Stimulated activated effector memory CD8-positive, alpha-beta T cell treated with anti-CD3 and anti-CD28 coated beads, Interleukin-12 subunit alpha, Interleukin-12 subunit beta, amount 100 ng/mL, for 72 hours (primary cell): ENCODE measurements around the gene FNDC8.

ENCODE experiments used
- ATAC-seq: fragments of 150-1000 bp; cut with Tn5 transposase; 2 replicates; pipeline ENCODE4 v1.10.0; 2021
- DNase-seq, 2 donors: peaks; one replicate each; pipeline ENCODE4 v3.0.0; 2021 to 2022; ENCODE audit warnings: low spot score in 2 of 2
- H3K27ac Mint-ChIP-seq: one replicate; pipeline ENCODE4 v1.8.0; 2022; ENCODE audit warnings: mild to moderate bottlenecking, mixed read lengths
- H3K36me3 Mint-ChIP-seq: one replicate; pipeline ENCODE4 v1.8.0; 2022; ENCODE audit warnings: mild to moderate bottlenecking, mixed read lengths
- H3K4me1 Mint-ChIP-seq: one replicate; pipeline ENCODE4 v1.8.0; 2022; ENCODE audit warnings: mixed read lengths
- H3K4me3 Mint-ChIP-seq: one replicate; pipeline ENCODE4 v1.8.0; 2022; ENCODE audit warnings: mild to moderate bottlenecking, mixed read lengths
- H3K9me3 Mint-ChIP-seq: one replicate; pipeline ENCODE4 v1.8.0; 2022; ENCODE audit warnings: mixed read lengths

The FNDC8 gene

GRCh38 chr17:35117984-35118383 lies 3.4 kb upstream of the FNDC8 start:
- DNase-seq: no peak
- Mint-ChIP-seq H3K4me1 (peaks cover 50% of the 10 kb centered on the region), H3K9me3 (no peaks in the 10 kb centered on the region), H3K36me3 (peaks cover 21% of the 10 kb centered on the region), H3K4me3 (peak overlapping the region; percentile 82), H3K27ac (peak overlapping the region; percentile 90)
- peak; percentile 44 for ATAC-seq

GRCh38 chr17:35119370-35120165 lies 1.8 kb upstream of the FNDC8 start, which contains the start of gene RAD51D:
RAD51D (minus strand) TSS chr17:35119860; CDS start chr17:35119613, 247 bp downstream.
- peak; percentile 84 to 90 for DNase-seq
- Mint-ChIP-seq H3K36me3 (peaks cover 14% of the 10 kb centered on the region), H3K27ac (peak within 1 kb of the TSS; percentile 90), H3K4me1 (peaks cover 48% of the 10 kb centered on the region), H3K4me3 (peak within 1 kb of the TSS; percentile 82), H3K9me3 (no peaks in the 10 kb centered on the region)
- ATAC-seq: peak; percentile 93

GRCh38 chr17:35127751-35128514 lies 6.5 kb downstream of the FNDC8 start:
- Mint-ChIP-seq H3K36me3 (peaks cover 14% of the 10 kb centered on the region), H3K9me3 (no peaks in the 10 kb centered on the region), H3K4me3 (no peak overlapping the region), H3K27ac (no peak overlapping the region), H3K4me1 (no peaks in the 10 kb centered on the region)
- DNase-seq (no peak), ATAC-seq (no peak)

- peak overlapping the region; percentile 60 for H3K27ac Mint-ChIP-seq
- H3K36me3 Mint-ChIP-seq: peaks cover 29% of the 10 kb centered on the region
- DNase-seq (no peak), ATAC-seq (no peak)
- peaks cover 7% of the 10 kb centered on the region for H3K4me1 Mint-ChIP-seq
- H3K9me3 Mint-ChIP-seq: no peaks in the 10 kb centered on the region
- H3K4me3 Mint-ChIP-seq: no peak overlapping the region
These were observed 7.9 kb downstream of the FNDC8 start for GRCh38 chr17:35129154-35129972.

GRCh38 chr17:35129973-35130351 lies 8.5 kb downstream of the FNDC8 start:
- Mint-ChIP-seq H3K27ac (no peak overlapping the region), H3K4me1 (peaks cover 7% of the 10 kb centered on the region), H3K4me3 (no peak overlapping the region), H3K36me3 (peaks cover 35% of the 10 kb centered on the region), H3K9me3 (no peaks in the 10 kb centered on the region)
- no peak for ATAC-seq
- DNase-seq: no peak

- Mint-ChIP-seq H3K36me3 (peaks cover 39% of the 10 kb centered on the region), H3K27ac (peak overlapping the region; percentile 45), H3K4me3 (no peak overlapping the region), H3K4me1 (peaks cover 7% of the 10 kb centered on the region), H3K9me3 (no peaks in the 10 kb centered on the region)
- ATAC-seq (no peak), DNase-seq (no peak)
These were observed 9.0 kb downstream of the FNDC8 start for GRCh38 chr17:35130392-35130791.

GRCh38 chr17:35132099-35132498 lies 10.7 kb downstream of the FNDC8 start:
- peaks cover 7% of the 10 kb centered on the region for H3K4me1 Mint-ChIP-seq
- no peaks in the 10 kb centered on the region for H3K9me3 Mint-ChIP-seq
- no peak for DNase-seq
- peak overlapping the region; percentile 45 for H3K27ac Mint-ChIP-seq
- ATAC-seq: no peak
- H3K4me3 Mint-ChIP-seq: no peak overlapping the region
- peaks cover 56% of the 10 kb centered on the region for H3K36me3 Mint-ChIP-seq

- H3K36me3 Mint-ChIP-seq: peaks cover 65% of the 10 kb centered on the region
- no peaks in the 10 kb centered on the region for H3K9me3 Mint-ChIP-seq
- ATAC-seq: no peak
- no peak overlapping the region for H3K4me3 Mint-ChIP-seq
- peaks cover 7% of the 10 kb centered on the region for H3K4me1 Mint-ChIP-seq
- H3K27ac Mint-ChIP-seq: peak overlapping the region; percentile 45
- no peak for DNase-seq
These were observed 11.6 kb downstream of the FNDC8 start for GRCh38 chr17:35132816-35133550.

GRCh38 chr17:35135322-35135721 lies 13.9 kb downstream of the FNDC8 start:
- peaks cover 7% of the 10 kb centered on the region for H3K4me1 Mint-ChIP-seq
- H3K36me3 Mint-ChIP-seq: peaks cover 88% of the 10 kb centered on the region
- ATAC-seq: no peak
- no peak overlapping the region for H3K4me3 Mint-ChIP-seq
- H3K9me3 Mint-ChIP-seq: no peaks in the 10 kb centered on the region
- H3K27ac Mint-ChIP-seq: no peak overlapping the region
- no peak for DNase-seq

GRCh38 chr17:35138218-35138617 lies 16.8 kb downstream of the FNDC8 start:
- peaks cover 76% of the 10 kb centered on the region for H3K36me3 Mint-ChIP-seq

GRCh38 chr17:35141681-35142466 lies 20.5 kb downstream of the FNDC8 start, which contains the start of gene NLE1:
NLE1 (minus strand) TSS chr17:35142303; CDS start chr17:35142275, 28 bp downstream.
- Mint-ChIP-seq H3K9me3 (no peaks in the 10 kb centered on the region), H3K36me3 (peaks cover 39% of the 10 kb centered on the region)

More at GRCh38 chr17:35138218-35138617, 16.8 kb downstream of the FNDC8 start:
- Mint-ChIP-seq H3K4me1 (peaks cover 7% of the 10 kb centered on the region), H3K9me3 (no peaks in the 10 kb centered on the region), H3K27ac (no peak overlapping the region), H3K4me3 (no peak overlapping the region)
- ATAC-seq: no peak
- no peak for DNase-seq

GRCh38 chr17:35142467-35142796 lies 21.0 kb downstream of the FNDC8 start:
- no peak for DNase-seq
- Mint-ChIP-seq H3K27ac (peak overlapping the region; percentile 76), H3K36me3 (peaks cover 33% of the 10 kb centered on the region), H3K4me3 (peak overlapping the region; percentile 73), H3K4me1 (peaks cover 6% of the 10 kb centered on the region), H3K9me3 (no peaks in the 10 kb centered on the region)
- ATAC-seq: peak; percentile 9

More at GRCh38 chr17:35141681-35142466, 20.5 kb downstream of the FNDC8 start, which contains the start of gene NLE1:
- peaks cover 6% of the 10 kb centered on the region for H3K4me1 Mint-ChIP-seq
- H3K4me3 Mint-ChIP-seq: peak within 1 kb of the TSS; percentile 73
- ATAC-seq (peak; percentile 97), DNase-seq (peak; percentile 93 to 95)
- H3K27ac Mint-ChIP-seq: peak within 1 kb of the TSS; percentile 76

GRCh38 chr17:35144840-35145239 lies 23.4 kb downstream of the FNDC8 start:
- Mint-ChIP-seq H3K9me3 (no peaks in the 10 kb centered on the region), H3K36me3 (peaks cover 9% of the 10 kb centered on the region), H3K27ac (no peak overlapping the region), H3K4me3 (no peak overlapping the region), H3K4me1 (peaks cover 6% of the 10 kb centered on the region)
- ATAC-seq (no peak), DNase-seq (no peak)
